Omental fat pad (tissue), 4 donors: ENCODE data around the gene RASGRF1. TPM values are rescaled to one million over a fixed set of nuclear protein-coding genes. Genes with fewer than 3 reads are reported as not detected.
"Not testable (repeated sequence)": the region's sequence is repeated elsewhere in the genome, so short reads cannot be mapped to it uniquely, and the experiment has no call there.

Source experiments
- ATAC-seq: fragments of 150-250 bp; one replicate; pipeline ENCODE4 v1.9.1; 2016; ENCODE audit warnings: mild to moderate bottlenecking, moderate library complexity; ENCODE audit not compliant: low FRiP score
- DNase-seq: peaks from one replicate; pipeline ENCODE4 v3.0.0-alpha.2; 2019; ENCODE audit warnings: low spot score
- total RNA-seq, 4 donors: library from RNA; depleted of rRNA; stranded (reverse); fragments of >200 nt; gene quantifications; one replicate each; pipeline ENCODE4 v1.1.0, GENCODE V29; 2016
- TF ChIP-seq, protein P1 (sequence below), 3 donors: fragments of 450-650 bp; IDR thresholded peaks; one replicate each; pipeline ENCODE4 v1.5.1; 2016 to 2017; ENCODE audit warnings: antibody characterized with exemption in 3 of 3, mild to moderate bottlenecking in 3 of 3, moderate library complexity in 2 of 3

The RASGRF1 gene
- total RNA-seq, 4 donors from 2014 or later, result 0.13 to 0.32 (median 0.24) TPM; not detected in 1

DNA sequence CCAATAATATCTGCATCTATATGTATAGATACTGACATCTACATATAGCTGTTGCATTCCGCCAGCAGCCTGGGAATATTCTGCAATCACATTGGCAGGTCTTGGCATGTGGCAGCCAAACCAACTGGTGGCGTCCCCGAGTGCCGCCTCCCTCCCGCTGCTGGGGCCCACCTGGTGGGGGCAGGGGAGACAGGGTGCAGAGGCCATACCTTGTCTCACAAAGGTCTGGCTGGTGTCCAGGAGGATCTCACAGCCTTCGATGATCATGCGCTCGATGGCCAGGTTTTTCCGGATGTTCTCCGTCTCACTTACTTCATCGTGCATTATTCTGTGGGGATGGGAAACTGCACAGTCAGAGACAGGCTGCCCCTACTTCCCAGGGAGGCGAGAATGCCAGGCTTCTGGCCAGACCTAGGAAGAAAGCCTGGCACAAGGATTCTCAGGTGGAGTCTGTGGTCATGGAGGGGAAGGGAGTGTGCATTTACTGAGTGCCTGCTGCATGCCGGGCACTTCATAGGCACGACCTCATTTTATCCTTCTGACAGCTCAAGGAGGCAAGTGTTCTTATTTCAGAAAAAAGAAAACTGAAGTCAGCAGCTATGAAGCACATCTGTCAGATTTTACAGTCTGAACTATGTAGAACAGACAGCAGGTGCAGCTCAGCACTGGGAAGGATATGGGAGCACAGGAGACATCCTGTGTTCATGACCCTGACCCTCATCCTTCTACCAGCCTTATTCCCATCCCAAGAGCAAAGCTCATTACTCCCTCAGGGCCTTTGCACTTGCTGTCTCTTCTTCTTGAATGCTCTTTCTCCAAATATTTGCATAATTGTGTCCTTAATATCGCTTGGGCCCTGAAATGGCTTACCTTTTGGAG lies 62.8 kb downstream of the RASGRF1 start:
- DNase-seq (no peak), ATAC-seq (no peak)
- TF ChIP-seq, protein P1, sequence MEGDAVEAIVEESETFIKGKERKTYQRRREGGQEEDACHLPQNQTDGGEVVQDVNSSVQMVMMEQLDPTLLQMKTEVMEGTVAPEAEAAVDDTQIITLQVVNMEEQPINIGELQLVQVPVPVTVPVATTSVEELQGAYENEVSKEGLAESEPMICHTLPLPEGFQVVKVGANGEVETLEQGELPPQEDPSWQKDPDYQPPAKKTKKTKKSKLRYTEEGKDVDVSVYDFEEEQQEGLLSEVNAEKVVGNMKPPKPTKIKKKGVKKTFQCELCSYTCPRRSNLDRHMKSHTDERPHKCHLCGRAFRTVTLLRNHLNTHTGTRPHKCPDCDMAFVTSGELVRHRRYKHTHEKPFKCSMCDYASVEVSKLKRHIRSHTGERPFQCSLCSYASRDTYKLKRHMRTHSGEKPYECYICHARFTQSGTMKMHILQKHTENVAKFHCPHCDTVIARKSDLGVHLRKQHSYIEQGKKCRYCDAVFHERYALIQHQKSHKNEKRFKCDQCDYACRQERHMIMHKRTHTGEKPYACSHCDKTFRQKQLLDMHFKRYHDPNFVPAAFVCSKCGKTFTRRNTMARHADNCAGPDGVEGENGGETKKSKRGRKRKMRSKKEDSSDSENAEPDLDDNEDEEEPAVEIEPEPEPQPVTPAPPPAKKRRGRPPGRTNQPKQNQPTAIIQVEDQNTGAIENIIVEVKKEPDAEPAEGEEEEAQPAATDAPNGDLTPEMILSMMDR (IDR thresholded peaks at IDR 0.05), result no peak

DNA sequence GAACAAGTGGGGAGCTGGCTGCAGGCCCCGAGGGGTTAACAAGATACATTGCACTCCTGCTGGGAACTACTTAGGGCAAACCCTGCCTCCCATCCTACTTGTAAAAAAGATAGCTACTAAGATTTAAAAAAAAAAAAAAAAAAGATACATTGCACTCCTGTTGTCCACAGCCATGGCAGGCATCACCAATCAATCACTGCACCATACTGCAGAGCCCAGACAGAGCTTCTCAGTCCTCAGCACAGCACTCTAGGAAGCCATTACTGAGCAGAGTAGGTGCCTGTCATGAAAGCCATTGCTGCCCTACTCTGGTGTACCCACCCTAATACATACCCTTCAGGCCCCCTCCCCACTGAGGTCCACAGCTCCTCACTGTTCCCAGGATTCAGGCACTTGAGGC lies 64.8 kb downstream of the RASGRF1 start:
- ATAC-seq (no peak), DNase-seq (no peak)
- TF ChIP-seq, protein P1 (IDR thresholded peaks at IDR 0.05), result no peak

DNA sequence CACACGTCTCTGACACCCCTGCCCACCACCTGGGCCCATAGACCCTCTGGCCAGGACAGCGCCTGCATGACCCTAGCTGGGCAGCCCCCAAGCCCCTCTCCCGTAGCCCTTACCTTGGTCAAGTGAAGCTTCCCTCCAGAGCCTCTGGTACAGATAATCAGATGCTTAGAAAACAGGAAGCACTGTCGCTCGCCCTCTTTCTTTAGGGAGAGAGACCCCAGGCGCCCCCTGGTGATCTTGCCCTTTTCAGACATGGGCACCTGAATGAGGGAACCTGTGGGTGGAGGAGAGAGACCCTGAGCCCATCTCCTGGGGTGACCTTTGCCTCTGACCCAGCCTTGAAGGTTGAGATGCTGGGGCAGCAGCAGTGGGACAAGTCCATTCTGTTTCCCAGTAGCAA lies 65.4 kb downstream of the RASGRF1 start:
- no peak for DNase-seq
- no peak for ATAC-seq
- TF ChIP-seq, protein P1 (IDR thresholded peaks at IDR 0.05), result no peak

DNA sequence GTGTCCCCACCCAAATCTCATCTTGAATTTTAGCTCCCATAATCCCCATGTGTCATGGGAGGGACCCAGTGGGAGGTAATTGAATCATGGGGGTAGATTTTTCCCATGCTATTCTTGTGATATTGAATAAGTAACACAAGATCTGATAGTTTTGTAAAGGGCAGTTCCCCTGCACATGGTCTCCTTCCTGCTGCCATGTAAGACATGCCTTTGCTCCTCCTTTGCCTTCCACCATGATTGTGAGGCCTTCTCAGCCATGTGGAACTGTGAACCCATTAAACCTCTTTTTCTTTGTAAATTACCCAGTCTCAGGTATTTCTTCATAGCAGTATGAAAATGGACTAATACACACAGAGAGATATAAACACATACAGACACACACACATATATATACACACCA lies 66.1 kb downstream of the RASGRF1 start:
- ATAC-seq, DNase-seq: not testable (repeated sequence)

DNA sequence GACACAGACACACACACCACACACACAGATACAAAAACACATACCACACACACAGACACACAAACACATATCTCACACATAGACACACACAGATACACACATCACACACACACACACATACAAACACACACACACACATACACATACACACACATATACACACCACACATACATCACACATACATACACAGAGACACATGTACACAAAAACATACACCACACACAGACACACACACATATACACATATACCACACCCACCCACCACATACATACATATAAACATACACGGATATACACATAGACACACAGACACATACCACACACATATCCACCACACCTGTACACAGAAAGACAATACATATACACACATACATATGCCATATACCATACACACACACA lies 66.7 kb downstream of the RASGRF1 start:
- no peak for DNase-seq
- ATAC-seq, result no peak
- TF ChIP-seq, protein P1 (IDR thresholded peaks at IDR 0.05), result no peak

DNA sequence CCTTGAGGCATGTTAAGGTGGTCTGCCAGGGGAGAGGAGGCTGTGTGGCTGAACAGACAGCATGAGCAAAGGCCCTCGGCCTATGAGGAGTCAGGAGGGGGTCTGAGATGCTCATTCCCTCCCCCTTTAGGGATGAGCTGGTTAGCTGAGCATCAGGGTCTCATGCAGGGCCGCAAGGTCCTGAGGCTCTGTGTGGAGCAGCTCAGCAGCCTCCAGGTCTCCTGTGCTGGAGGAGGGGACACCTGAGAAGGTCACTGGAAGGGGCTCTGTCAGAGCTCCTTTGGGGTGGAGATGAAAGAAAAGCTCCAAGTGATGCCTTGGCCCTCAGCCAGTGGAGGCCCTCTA lies 67.1 kb downstream of the RASGRF1 start:
- DNase-seq (no peak), ATAC-seq (no peak)
- TF ChIP-seq, protein P1 (IDR thresholded peaks at IDR 0.05), result no peak

DNA sequence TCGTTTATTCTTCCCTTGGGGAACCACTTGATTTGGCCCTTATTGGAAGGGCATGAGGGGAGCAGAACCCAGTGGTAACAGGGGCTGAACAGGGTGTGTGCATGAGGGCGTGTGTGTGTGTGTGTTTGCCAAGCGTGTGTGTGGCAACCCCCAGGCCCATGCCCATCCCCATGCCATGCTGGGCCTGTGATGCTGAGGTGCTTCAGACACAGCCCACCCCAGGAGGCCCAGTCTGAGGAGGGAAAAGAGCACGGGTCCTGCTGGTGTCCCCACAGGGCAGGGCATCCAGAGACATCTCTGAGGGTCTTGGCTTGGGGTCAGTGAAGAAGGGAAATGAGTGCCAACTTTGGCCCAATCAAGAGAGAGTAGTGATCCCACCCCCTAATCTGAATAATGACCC lies 71.6 kb downstream of the RASGRF1 start:
- no peak for DNase-seq
- TF ChIP-seq, protein P1 (IDR thresholded peaks at IDR 0.05), result no peak
- no peak for ATAC-seq
